ENCODE data around the gene NDFIP2.

NDFIP2 gene

DNA sequence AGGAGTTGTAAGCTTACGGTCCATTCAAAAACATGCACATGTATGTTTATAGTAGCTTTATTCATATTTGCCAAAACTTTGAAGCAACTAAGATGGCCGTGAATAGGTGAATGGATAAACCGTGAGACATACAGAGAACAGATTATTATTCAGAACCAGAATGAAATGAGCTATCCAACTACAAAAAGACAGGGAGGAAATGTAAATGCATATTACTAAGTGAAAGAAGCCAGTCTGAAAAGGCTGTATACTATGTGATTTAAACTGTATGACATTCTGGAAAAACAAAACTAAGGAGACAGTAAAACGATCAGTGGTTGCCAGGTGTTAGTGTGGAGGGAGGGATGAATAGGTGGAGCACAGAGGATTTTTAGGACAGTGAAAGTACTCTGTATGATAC, 19.9 kb downstream of the NDFIP2 start:
- ATAC-seq: no peak
- no peak for TF ChIP-seq RARB (CRISPR knock-in tag; IDR thresholded peaks at IDR 0.05)
- TF ChIP-seq ARNTL (CRISPR knock-in tag; IDR thresholded peaks at IDR 0.05; ENCODE audit: borderline replicate concordance, low read depth): no peak
- TF ChIP-seq ZC3H10 (CRISPR knock-in tag; IDR thresholded peaks at IDR 0.05): no peak
- TF ChIP-seq GLIS3 (CRISPR knock-in tag; IDR thresholded peaks at IDR 0.05): no peak
- TF ChIP-seq OSR1 (CRISPR knock-in tag; IDR thresholded peaks at IDR 0.05): no peak
- TF ChIP-seq ZFP30 (CRISPR knock-in tag; IDR thresholded peaks at IDR 0.05): no peak
- no peak for TF ChIP-seq TCF4 (CRISPR knock-in tag; IDR thresholded peaks at IDR 0.05; ENCODE audit: borderline replicate concordance)
- no peak for TF ChIP-seq BACH2 (CRISPR knock-in tag; IDR thresholded peaks at IDR 0.05; ENCODE audit: borderline replicate concordance)
- TF ChIP-seq ZNF70 (CRISPR knock-in tag; IDR thresholded peaks at IDR 0.05): no peak
- no peak for TF ChIP-seq ZNF8 (CRISPR knock-in tag; IDR thresholded peaks at IDR 0.05)
- TF ChIP-seq ISL1 (CRISPR knock-in tag; IDR thresholded peaks at IDR 0.05): no peak

- peak; percentile 78 for ATAC-seq
- TF ChIP-seq OSR1 (CRISPR knock-in tag; IDR thresholded peaks at IDR 0.05) (no peak), CREB5 (CRISPR knock-in tag; IDR thresholded peaks at IDR 0.05; ENCODE audit: low read depth) (no peak), ARNTL (CRISPR knock-in tag; IDR thresholded peaks at IDR 0.05; ENCODE audit: borderline replicate concordance, low read depth) (no peak), PPARA (CRISPR knock-in tag; IDR thresholded peaks at IDR 0.05; ENCODE audit: borderline replicate concordance) (no peak), ZNF8 (CRISPR knock-in tag; IDR thresholded peaks at IDR 0.05) (no peak), RARB (CRISPR knock-in tag; IDR thresholded peaks at IDR 0.05) (no peak), TOX (CRISPR knock-in tag; IDR thresholded peaks at IDR 0.05; ENCODE audit: borderline replicate concordance) (no peak), ZNF565 (CRISPR knock-in tag; conservative IDR thresholded peaks at IDR 0.05; ENCODE audit: low read depth) (no peak), GLIS3 (CRISPR knock-in tag; IDR thresholded peaks at IDR 0.05) (no peak), TSHZ2 (CRISPR knock-in tag; IDR thresholded peaks at IDR 0.05) (no peak), ZNF70 (CRISPR knock-in tag; IDR thresholded peaks at IDR 0.05) (no peak), ZFP3 (CRISPR knock-in tag; IDR thresholded peaks at IDR 0.05) (no peak), ZFP30 (CRISPR knock-in tag; IDR thresholded peaks at IDR 0.05) (no peak), BACH2 (CRISPR knock-in tag; IDR thresholded peaks at IDR 0.05; ENCODE audit: borderline replicate concordance) (no peak)
These were observed 20.7 kb downstream of the NDFIP2 start for GRCh38 chr13:79501538-79502232.

DNA sequence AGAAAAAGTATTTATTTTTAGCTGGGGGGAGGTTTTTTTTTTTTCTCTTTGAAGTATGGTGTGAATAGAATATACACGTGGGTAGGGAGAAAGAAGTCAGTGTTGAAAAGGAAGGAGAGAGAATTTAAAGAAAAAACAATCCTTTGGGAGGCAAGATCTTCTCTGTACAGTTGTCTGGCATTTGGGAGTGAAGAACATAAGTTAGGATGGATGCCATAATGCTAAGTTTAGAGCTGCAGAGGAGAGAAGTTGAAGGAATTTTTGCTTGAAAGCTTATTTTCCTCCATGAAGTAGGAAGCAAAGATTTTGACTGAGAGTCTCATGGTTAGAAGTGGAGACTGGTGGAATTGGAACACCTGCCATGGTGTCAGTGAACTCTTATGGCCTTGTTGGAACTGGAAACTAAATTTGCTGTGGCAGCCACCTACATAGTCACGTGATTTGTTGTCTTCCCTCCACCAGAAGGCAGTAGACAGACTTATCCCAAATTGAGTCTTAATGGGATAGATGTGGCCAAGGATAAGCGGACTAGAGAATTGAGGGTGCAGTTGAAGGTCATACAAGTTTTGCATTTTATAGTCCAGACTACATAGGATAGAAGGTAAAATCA, 22.0 kb downstream of the NDFIP2 start:
- no peak for ATAC-seq
- TF ChIP-seq, protein P1, sequence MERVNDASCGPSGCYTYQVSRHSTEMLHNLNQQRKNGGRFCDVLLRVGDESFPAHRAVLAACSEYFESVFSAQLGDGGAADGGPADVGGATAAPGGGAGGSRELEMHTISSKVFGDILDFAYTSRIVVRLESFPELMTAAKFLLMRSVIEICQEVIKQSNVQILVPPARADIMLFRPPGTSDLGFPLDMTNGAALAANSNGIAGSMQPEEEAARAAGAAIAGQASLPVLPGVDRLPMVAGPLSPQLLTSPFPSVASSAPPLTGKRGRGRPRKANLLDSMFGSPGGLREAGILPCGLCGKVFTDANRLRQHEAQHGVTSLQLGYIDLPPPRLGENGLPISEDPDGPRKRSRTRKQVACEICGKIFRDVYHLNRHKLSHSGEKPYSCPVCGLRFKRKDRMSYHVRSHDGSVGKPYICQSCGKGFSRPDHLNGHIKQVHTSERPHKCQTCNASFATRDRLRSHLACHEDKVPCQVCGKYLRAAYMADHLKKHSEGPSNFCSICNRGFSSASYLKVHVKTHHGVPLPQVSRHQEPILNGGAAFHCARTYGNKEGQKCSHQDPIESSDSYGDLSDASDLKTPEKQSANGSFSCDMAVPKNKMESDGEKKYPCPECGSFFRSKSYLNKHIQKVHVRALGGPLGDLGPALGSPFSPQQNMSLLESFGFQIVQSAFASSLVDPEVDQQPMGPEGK (CRISPR knock-in tag; IDR thresholded peaks at IDR 0.05; ENCODE audit: borderline replicate concordance): no peak
- no peak for TF ChIP-seq CREB5 (CRISPR knock-in tag; IDR thresholded peaks at IDR 0.05; ENCODE audit: low read depth)
- no peak for TF ChIP-seq ZFP3 (CRISPR knock-in tag; IDR thresholded peaks at IDR 0.05)
- no peak for TF ChIP-seq ZNF70 (CRISPR knock-in tag; IDR thresholded peaks at IDR 0.05)
- no peak for TF ChIP-seq PPARA (CRISPR knock-in tag; IDR thresholded peaks at IDR 0.05; ENCODE audit: borderline replicate concordance)
- no peak for TF ChIP-seq CSDC2 (CRISPR knock-in tag; IDR thresholded peaks at IDR 0.05)
- no peak for TF ChIP-seq ZNF8 (CRISPR knock-in tag; IDR thresholded peaks at IDR 0.05)
- no peak for TF ChIP-seq ESRRG (CRISPR knock-in tag; IDR thresholded peaks at IDR 0.05)
- TF ChIP-seq ISL1 (CRISPR knock-in tag; IDR thresholded peaks at IDR 0.05): no peak
- no peak for TF ChIP-seq TOX (CRISPR knock-in tag; IDR thresholded peaks at IDR 0.05; ENCODE audit: borderline replicate concordance)
- TF ChIP-seq SNAI2 (CRISPR knock-in tag; IDR thresholded peaks at IDR 0.05): no peak
- no peak for TF ChIP-seq TSHZ2 (CRISPR knock-in tag; IDR thresholded peaks at IDR 0.05)
- TF ChIP-seq ZNF565 (CRISPR knock-in tag; conservative IDR thresholded peaks at IDR 0.05; ENCODE audit: low read depth): no peak
- no peak for TF ChIP-seq RARB (CRISPR knock-in tag; IDR thresholded peaks at IDR 0.05)
- no peak for TF ChIP-seq OSR1 (CRISPR knock-in tag; IDR thresholded peaks at IDR 0.05)
- TF ChIP-seq, protein P2, sequence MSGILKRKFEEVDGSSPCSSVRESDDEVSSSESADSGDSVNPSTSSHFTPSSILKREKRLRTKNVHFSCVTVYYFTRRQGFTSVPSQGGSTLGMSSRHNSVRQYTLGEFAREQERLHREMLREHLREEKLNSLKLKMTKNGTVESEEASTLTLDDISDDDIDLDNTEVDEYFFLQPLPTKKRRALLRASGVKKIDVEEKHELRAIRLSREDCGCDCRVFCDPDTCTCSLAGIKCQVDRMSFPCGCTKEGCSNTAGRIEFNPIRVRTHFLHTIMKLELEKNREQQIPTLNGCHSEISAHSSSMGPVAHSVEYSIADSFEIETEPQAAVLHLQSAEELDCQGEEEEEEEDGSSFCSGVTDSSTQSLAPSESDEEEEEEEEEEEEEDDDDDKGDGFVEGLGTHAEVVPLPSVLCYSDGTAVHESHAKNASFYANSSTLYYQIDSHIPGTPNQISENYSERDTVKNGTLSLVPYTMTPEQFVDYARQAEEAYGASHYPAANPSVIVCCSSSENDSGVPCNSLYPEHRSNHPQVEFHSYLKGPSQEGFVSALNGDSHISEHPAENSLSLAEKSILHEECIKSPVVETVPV (CRISPR knock-in tag; IDR thresholded peaks at IDR 0.05): no peak
